ENCODE measurements around the gene IL1RAPL1. TPM values are rescaled to one million over a fixed set of nuclear protein-coding genes. Genes with fewer than 3 reads are reported as not detected.
A peak's percentile ranks its signal among the peaks of the same experiment; 100 is the strongest.

IL1RAPL1 gene
- total RNA-seq, 4 donors from 2014 or later, result 8.2 to 10.9 (median 8.8) TPM

DNA sequence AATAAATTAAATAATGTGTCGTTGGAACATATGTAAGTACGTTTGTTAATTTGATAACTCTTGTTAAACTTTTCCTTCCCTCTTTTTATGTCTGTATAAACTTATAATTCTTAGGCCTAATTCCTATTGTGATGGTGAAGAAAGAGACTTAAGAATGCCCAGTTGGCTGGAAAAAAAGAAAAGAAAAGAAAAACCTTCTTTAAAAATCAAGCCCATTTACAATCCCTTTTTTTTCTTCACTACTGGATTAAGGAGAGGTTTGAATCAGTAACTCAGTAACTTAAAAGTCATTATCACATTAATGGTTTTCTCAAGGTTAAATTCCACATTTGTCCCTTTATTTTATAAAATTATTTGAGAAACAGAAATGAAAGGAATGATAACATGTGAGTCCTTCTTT lies 1374.8 kb downstream of the IL1RAPL1 start:
- Histone ChIP-seq H3K4me3 (no peak overlapping the region), H3K27me3 (no peaks in the 10 kb centered on the region), H3K36me3 (no peaks in the 10 kb centered on the region), H3K27ac (no peak overlapping the region), H3K9me3 (no peaks in the 10 kb centered on the region), H3K4me1 (no peaks in the 10 kb centered on the region)
- no peak for DNase-seq (ENCODE audit: low spot score in 2 of 2)
- 56 to 70% methylated on average over 2 of the region's 2 CpGs for WGBS, 2 donors
- TF ChIP-seq POLR2A (IDR thresholded peaks at IDR 0.05) (no peak), EP300 (IDR thresholded peaks at IDR 0.05) (no peak)
- TF ChIP-seq, protein P1, sequence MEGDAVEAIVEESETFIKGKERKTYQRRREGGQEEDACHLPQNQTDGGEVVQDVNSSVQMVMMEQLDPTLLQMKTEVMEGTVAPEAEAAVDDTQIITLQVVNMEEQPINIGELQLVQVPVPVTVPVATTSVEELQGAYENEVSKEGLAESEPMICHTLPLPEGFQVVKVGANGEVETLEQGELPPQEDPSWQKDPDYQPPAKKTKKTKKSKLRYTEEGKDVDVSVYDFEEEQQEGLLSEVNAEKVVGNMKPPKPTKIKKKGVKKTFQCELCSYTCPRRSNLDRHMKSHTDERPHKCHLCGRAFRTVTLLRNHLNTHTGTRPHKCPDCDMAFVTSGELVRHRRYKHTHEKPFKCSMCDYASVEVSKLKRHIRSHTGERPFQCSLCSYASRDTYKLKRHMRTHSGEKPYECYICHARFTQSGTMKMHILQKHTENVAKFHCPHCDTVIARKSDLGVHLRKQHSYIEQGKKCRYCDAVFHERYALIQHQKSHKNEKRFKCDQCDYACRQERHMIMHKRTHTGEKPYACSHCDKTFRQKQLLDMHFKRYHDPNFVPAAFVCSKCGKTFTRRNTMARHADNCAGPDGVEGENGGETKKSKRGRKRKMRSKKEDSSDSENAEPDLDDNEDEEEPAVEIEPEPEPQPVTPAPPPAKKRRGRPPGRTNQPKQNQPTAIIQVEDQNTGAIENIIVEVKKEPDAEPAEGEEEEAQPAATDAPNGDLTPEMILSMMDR (IDR thresholded peaks at IDR 0.05), result no peak

DNA sequence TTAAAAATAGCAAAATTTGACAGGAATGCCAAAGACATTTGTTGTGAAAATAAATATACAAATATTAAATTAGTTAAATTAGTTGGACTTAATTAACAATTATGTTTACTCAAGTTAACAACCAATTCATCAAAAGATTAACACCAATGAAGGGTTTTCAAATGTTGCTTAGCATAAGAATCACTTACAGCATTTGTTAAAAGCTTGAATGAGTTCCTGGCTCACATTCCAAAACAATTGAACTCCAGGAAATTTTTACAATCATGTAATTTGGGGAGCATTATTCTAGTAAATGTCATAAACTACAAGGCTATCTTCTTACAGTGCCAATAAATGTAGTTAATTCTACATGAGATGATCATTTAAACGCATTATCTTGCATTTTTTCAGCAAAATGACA lies 1378.4 kb downstream of the IL1RAPL1 start:
- Histone ChIP-seq H3K27ac (no peak overlapping the region), H3K27me3 (no peaks in the 10 kb centered on the region), H3K36me3 (no peaks in the 10 kb centered on the region), H3K9me3 (no peaks in the 10 kb centered on the region), H3K4me1 (no peaks in the 10 kb centered on the region), H3K4me3 (no peak overlapping the region)
- no peak for DNase-seq (ENCODE audit: low spot score in 2 of 2)
- 46 to 81% methylated on average over 1 of the region's 1 CpG for WGBS, 2 donors
- TF ChIP-seq, protein P1 (IDR thresholded peaks at IDR 0.05), result no peak
- TF ChIP-seq EP300 (IDR thresholded peaks at IDR 0.05), result no peak
- TF ChIP-seq POLR2A (IDR thresholded peaks at IDR 0.05), result no peak

DNA sequence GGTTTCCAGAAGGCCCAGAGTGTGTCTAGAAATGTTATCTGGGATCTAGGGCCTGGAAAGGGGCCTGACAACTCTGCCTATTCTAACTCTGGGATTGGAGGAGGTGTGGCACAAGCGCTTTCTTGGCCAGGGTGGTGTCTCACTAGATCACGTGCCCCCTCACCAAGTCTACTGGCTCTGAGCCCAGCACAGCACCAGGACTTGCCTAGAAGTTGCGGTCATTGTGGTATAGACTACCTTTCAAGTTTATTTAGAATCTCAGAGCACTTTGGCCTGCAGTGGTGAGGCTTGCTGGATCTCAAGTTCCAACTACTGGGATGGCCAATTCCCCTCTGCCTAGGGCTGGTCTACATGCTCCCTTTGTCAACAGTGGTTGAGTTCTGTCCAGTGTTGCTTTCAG lies 1404.8 kb downstream of the IL1RAPL1 start:
- WGBS, 2 donors, result 94 to 100% methylated on average over 2 to 3 of the region's 3 CpGs
- Histone ChIP-seq H3K4me1 (no peaks in the 10 kb centered on the region), H3K4me3 (no peak overlapping the region), H3K27me3 (no peaks in the 10 kb centered on the region), H3K27ac (no peak overlapping the region), H3K9me3 (no peaks in the 10 kb centered on the region), H3K36me3 (no peaks in the 10 kb centered on the region)
- no peak for DNase-seq (ENCODE audit: low spot score in 2 of 2)
- TF ChIP-seq POLR2A (IDR thresholded peaks at IDR 0.05) (no peak), EP300 (IDR thresholded peaks at IDR 0.05) (no peak)
- TF ChIP-seq, protein P1 (IDR thresholded peaks at IDR 0.05), result no peak

DNA sequence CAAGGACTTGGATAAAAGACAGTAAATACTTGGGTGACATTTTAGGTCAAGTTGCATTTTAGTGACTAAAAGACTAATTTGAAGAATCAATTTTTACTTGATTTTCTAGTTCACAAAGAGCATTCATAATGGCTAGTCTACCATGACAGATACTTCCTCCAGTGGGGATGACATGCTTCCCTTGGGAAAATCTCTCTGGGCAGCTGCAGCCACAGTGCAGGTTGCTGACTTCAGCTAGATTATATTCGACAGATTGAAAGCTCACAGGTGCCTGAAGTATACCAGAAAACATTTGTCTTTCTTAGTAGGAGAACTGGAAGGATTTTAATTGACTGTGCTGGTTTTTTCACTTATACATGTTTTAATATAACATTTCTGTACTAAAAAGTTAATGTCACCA lies 1418.6 kb downstream of the IL1RAPL1 start:
- Histone ChIP-seq H3K27ac (no peak overlapping the region), H3K9me3 (no peaks in the 10 kb centered on the region), H3K27me3 (no peaks in the 10 kb centered on the region), H3K4me3 (no peak overlapping the region), H3K36me3 (no peaks in the 10 kb centered on the region), H3K4me1 (no peaks in the 10 kb centered on the region)
- TF ChIP-seq POLR2A (IDR thresholded peaks at IDR 0.05) (no peak), EP300 (IDR thresholded peaks at IDR 0.05) (no peak)
- TF ChIP-seq, protein P1 (IDR thresholded peaks at IDR 0.05), result no peak
- WGBS, 2 donors, result 72 to 86% methylated on average over 1 of the region's 1 CpG
- no peak for DNase-seq (ENCODE audit: low spot score in 2 of 2)

Small RNAs within 50 kb of the gene (small RNA-seq; reads per million reads assigned to genes)
- gene MIR4666B (not detected), gene RF00284 (not detected), gene RNA5SP500 (2.2 reads per million, percentile 65 among the genes with 10 or more reads in this experiment)

Data from tibial nerve (tissue), 4 donors.